HG03097 (cell line): ENCODE results near the gene TDRD12.
"Not testable (repeated sequence)": the region's sequence is repeated elsewhere in the genome, so short reads cannot be mapped to it uniquely, and the experiment has no call there.

Experiments used
- ATAC-seq: cut with Tn5 transposase; IDR thresholded peaks from one replicate; pipeline ENCODE4 v1.9.1; 2021; ENCODE audit not compliant: unreplicated experiment, low FRiP score

The TDRD12 gene

GRCh38 chr19:32862741-32863140 lies 143.2 kb downstream of the TDRD12 start:
- ATAC-seq, result no peak

GRCh38 chr19:32863301-32863700 lies 143.7 kb downstream of the TDRD12 start:
- no peak for ATAC-seq

- no peak for ATAC-seq
Measured at GRCh38 chr19:32863841-32864240, 144.3 kb downstream of the TDRD12 start.

GRCh38 chr19:32864318-32865007 lies 144.9 kb downstream of the TDRD12 start:
- no peak for ATAC-seq

GRCh38 chr19:32865326-32865725 lies 145.8 kb downstream of the TDRD12 start:
- no peak for ATAC-seq

- no peak for ATAC-seq
Measured at GRCh38 chr19:32866061-32866460, 146.5 kb downstream of the TDRD12 start.

- no peak for ATAC-seq
Measured at GRCh38 chr19:32866564-32867265, 147.1 kb downstream of the TDRD12 start.

- not testable (repeated sequence) for ATAC-seq
Measured at GRCh38 chr19:32867436-32867835, 147.9 kb downstream of the TDRD12 start.

GRCh38 chr19:32868206-32868950 lies 148.8 kb downstream of the TDRD12 start:
- no peak for ATAC-seq

GRCh38 chr19:32869369-32869965 lies 149.9 kb downstream of the TDRD12 start, which contains the start of gene SLC7A9:
Gene SLC7A9 (minus strand): TSS chr19:32869767. CDS start chr19:32868534, 1,233 bp downstream.
- no peak for ATAC-seq

GRCh38 chr19:32869966-32870573 lies 150.5 kb downstream of the TDRD12 start:
- ATAC-seq, result no peak

- ATAC-seq, result no peak
Measured at GRCh38 chr19:32870981-32871451, 151.4 kb downstream of the TDRD12 start.

- no peak for ATAC-seq
Measured at GRCh38 chr19:32872391-32872790, 152.8 kb downstream of the TDRD12 start.

GRCh38 chr19:32873247-32873959 lies 153.8 kb downstream of the TDRD12 start:
- no peak for ATAC-seq

- no peak for ATAC-seq
Measured at GRCh38 chr19:32874605-32875004, 155.0 kb downstream of the TDRD12 start.

GRCh38 chr19:32875428-32875827 lies 155.9 kb downstream of the TDRD12 start:
- no peak for ATAC-seq

- ATAC-seq, result no peak
Measured at GRCh38 chr19:32876236-32876918, 156.8 kb downstream of the TDRD12 start.

- no peak for ATAC-seq
Measured at GRCh38 chr19:32876919-32877285, 157.3 kb downstream of the TDRD12 start.
